Mammary epithelial cell (primary cell): ENCODE measurements around the gene PHYH.
"Not testable (repeated sequence)": the region's sequence is repeated elsewhere in the genome, so short reads cannot be mapped to it uniquely, and the experiment has no call there.

ENCODE experiments used
- EZH2 ChIP-seq: IDR thresholded peaks from 2 replicates; pipeline ENCODE4 v1.6.1; 2012; ENCODE audit warnings: low read length, inconsistent platforms, borderline replicate concordance
- TF ChIP-seq, protein P1 (sequence below), 2 donors: IDR thresholded peaks in 1 of 2; conservative IDR thresholded peaks in 1 of 2; 2 replicates each; pipeline ENCODE4 v1.5.1; 2011 to 2012; ENCODE audit warnings: inconsistent platforms in 2 of 2, low read length in 2 of 2, mild to moderate bottlenecking in 2 of 2, control low read depth in 1 of 2, low read depth in 1 of 2; ENCODE audit not compliant: insufficient read depth in 1 of 2; ENCODE audit errors: extremely low read depth in 1 of 2

DNA sequence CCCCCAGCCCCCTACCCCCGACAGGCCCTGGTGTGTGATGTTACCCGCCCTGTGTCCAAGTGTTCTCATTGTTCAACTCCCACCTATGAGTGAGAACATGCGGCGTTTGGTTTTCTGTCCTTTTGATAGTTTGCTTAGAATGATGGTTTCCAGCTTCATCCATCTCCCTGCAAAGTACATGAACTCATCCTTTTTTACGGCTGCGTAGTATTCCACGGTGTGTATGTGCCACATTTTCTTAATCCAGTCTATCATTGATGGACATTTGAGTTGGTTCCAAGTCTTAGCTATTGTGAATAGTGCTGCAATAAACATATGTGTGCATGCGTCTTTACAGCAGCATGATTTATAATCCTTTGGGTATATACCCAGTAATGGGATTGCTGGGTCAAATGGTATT lies 31.1 kb upstream of the PHYH start:
- TF ChIP-seq, protein P1, sequence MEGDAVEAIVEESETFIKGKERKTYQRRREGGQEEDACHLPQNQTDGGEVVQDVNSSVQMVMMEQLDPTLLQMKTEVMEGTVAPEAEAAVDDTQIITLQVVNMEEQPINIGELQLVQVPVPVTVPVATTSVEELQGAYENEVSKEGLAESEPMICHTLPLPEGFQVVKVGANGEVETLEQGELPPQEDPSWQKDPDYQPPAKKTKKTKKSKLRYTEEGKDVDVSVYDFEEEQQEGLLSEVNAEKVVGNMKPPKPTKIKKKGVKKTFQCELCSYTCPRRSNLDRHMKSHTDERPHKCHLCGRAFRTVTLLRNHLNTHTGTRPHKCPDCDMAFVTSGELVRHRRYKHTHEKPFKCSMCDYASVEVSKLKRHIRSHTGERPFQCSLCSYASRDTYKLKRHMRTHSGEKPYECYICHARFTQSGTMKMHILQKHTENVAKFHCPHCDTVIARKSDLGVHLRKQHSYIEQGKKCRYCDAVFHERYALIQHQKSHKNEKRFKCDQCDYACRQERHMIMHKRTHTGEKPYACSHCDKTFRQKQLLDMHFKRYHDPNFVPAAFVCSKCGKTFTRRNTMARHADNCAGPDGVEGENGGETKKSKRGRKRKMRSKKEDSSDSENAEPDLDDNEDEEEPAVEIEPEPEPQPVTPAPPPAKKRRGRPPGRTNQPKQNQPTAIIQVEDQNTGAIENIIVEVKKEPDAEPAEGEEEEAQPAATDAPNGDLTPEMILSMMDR (conservative IDR thresholded peaks at IDR 0.05 in 1 of 2, IDR thresholded peaks at IDR 0.05 in 1 of 2; ENCODE audit: extremely low read depth in 1 of 2, insufficient read depth in 1 of 2, low read depth in 1 of 2, low read length in 2 of 2) = not testable (repeated sequence)
- not testable (repeated sequence) for TF ChIP-seq EZH2
